ENCODE measurements around the gene CRYM. TPM values are rescaled to one million over a fixed set of nuclear protein-coding genes. Genes with fewer than 3 reads are reported as not detected.

The CRYM gene
- total RNA-seq, 1 experiment from 2014 or later, result 12.9 TPM

DNA sequence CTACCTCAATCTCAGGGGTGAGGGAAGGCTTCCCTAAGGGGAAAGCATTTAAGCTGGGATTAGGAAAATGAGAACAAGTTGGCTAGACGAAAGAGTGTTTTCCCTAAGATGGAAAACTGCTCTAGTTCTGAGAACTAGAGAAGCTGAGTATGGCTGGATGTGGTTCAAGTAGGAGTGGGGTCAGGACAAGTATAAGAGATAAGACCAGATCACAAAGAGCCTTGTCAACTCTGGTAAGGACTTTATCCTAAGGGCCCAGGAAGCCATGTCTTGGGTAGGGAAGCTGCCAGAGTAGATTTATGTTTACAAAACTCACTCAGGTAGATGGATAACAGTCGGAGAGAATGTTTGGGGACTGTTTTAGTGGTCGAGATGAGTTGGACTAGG is 42.9 kb downstream of the CRYM start:
- H3K27me3 Mint-ChIP-seq (ENCODE audit: low read depth), result no peaks in the 10 kb centered on the region
- H3K36me3 Mint-ChIP-seq, result no peaks in the 10 kb centered on the region
- POLR2A ChIA-PET, result no interaction called here
- no peak for TF ChIP-seq ZNF423 (CRISPR knock-in tag; IDR thresholded peaks at IDR 0.05)
- TF ChIP-seq, protein P1, sequence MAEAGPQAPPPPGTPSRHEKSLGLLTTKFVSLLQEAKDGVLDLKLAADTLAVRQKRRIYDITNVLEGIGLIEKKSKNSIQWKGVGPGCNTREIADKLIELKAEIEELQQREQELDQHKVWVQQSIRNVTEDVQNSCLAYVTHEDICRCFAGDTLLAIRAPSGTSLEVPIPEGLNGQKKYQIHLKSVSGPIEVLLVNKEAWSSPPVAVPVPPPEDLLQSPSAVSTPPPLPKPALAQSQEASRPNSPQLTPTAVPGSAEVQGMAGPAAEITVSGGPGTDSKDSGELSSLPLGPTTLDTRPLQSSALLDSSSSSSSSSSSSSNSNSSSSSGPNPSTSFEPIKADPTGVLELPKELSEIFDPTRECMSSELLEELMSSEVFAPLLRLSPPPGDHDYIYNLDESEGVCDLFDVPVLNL (CRISPR knock-in tag; IDR thresholded peaks at IDR 0.05; ENCODE audit: borderline replicate concordance, low read depth), result no peak
- no peak overlapping the region for H3K27ac Mint-ChIP-seq
- ATAC-seq (no peak), DNase-seq (ENCODE audit: low spot score) (no peak)
- no peaks in the 10 kb centered on the region for H3K9me3 Mint-ChIP-seq
- no peaks in the 10 kb centered on the region for H3K4me1 Mint-ChIP-seq
- CTCF ChIA-PET, result interaction anchor here (0.8 kb wide), 1 partner anchor 47 kb away, joined by 3 read pairs; no protein-coding TSS in a partner anchor
- no peak overlapping the region for H3K4me3 Mint-ChIP-seq

DNA sequence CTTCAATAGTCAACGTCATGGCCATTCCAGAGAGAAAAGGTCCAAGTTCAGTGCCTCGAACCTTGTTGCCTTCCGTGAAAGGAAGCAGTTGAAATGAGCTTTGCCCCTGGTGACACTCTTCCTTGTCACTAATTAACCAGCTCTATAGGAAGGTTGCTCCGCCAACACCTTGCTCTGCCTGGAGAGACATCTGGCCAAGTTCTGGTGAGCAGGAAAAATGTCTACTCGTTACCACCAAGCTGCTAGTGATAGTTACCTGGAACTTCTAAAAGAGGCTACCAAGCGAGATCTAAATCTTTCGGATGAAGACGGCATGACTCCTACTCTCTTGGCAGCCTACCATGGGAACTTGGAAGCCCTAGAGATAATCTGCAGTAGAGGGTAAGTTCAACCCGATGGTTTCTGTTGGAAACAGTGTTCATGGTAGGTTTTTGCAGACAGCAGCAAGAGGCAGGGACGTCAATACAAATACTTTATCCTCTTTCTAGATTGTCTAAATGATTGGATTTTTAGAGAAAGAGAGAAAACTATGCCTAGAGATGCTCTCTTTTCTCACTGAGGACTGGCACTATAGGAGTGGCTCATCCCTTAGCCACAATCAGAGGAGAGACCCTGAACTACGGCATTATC is 44.5 kb downstream of the CRYM start, which contains the start of gene ANKS4B:
ANKS4B (plus strand) TSS at position 179 of the 630 bp plus-strand sequence; CDS start at position 218, 39 bp downstream.
- Mint-ChIP-seq H3K36me3 (no peaks in the 10 kb centered on the region), H3K27ac (no peak within 1 kb of the TSS), H3K4me3 (no peak within 1 kb of the TSS), H3K27me3 (ENCODE audit: low read depth) (no peaks in the 10 kb centered on the region; the same call in 1 of the 2 replicates), H3K9me3 (no peaks in the 10 kb centered on the region), H3K4me1 (no peaks in the 10 kb centered on the region)
- POLR2A ChIA-PET, result no interaction called here
- DNase-seq (ENCODE audit: low spot score) (no peak), ATAC-seq (no peak)
- TF ChIP-seq, protein P2, sequence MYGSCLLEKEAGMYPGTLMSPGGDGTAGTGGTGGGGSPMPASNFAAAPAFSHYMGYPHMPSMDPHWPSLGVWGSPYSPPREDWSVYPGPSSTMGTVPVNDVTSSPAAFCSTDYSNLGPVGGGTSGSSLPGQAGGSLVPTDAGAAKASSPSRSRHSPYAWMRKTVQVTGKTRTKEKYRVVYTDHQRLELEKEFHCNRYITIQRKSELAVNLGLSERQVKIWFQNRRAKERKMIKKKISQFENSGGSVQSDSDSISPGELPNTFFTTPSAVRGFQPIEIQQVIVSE (CRISPR knock-in tag; IDR thresholded peaks at IDR 0.05; ENCODE audit: borderline replicate concordance), result no peak
- peak; percentile 68 for TF ChIP-seq GABPB1 (CRISPR knock-in tag; IDR thresholded peaks at IDR 0.05)
- CTCF ChIA-PET, result interaction anchor here (1.5 kb wide), 1 partner anchor 45 kb away, joined by 4 read pairs; no protein-coding TSS in a partner anchor

DNA sequence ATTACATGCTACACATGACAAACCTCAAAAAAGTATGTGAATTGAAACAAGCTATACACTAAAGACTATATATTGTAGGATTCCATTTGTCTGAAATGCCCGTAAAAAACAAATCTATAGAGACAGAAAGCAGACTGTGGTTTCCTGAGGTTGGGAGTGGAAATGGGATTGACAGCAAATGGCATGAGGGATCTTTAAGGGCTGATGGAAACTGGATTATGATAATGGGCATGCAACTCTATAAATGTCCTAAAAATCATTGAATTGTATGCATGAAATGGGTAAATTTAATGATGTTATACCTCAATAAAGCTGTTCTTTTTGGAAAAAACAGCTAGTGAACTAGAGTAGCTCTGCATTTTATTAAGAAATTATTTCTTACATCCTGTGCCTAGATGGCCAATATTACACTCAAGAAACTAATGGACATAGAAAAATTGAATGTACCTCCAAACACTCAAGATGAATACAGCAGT is 45.0 kb downstream of the CRYM start:
- Mint-ChIP-seq H3K27ac (no peak overlapping the region), H3K4me3 (no peak overlapping the region), H3K9me3 (no peaks in the 10 kb centered on the region), H3K27me3 (ENCODE audit: low read depth) (no peaks in the 10 kb centered on the region; the same call in 1 of the 2 replicates), H3K4me1 (peaks cover under 1% of the 10 kb centered on the region), H3K36me3 (no peaks in the 10 kb centered on the region)
- DNase-seq (ENCODE audit: low spot score) (no peak), ATAC-seq (no peak)
- ChIA-PET CTCF (interaction anchor here (1.5 kb wide), 1 partner anchor 44 kb away, joined by 4 read pairs; no protein-coding TSS in a partner anchor), POLR2A (no interaction called here)
- TF ChIP-seq, protein P3, sequence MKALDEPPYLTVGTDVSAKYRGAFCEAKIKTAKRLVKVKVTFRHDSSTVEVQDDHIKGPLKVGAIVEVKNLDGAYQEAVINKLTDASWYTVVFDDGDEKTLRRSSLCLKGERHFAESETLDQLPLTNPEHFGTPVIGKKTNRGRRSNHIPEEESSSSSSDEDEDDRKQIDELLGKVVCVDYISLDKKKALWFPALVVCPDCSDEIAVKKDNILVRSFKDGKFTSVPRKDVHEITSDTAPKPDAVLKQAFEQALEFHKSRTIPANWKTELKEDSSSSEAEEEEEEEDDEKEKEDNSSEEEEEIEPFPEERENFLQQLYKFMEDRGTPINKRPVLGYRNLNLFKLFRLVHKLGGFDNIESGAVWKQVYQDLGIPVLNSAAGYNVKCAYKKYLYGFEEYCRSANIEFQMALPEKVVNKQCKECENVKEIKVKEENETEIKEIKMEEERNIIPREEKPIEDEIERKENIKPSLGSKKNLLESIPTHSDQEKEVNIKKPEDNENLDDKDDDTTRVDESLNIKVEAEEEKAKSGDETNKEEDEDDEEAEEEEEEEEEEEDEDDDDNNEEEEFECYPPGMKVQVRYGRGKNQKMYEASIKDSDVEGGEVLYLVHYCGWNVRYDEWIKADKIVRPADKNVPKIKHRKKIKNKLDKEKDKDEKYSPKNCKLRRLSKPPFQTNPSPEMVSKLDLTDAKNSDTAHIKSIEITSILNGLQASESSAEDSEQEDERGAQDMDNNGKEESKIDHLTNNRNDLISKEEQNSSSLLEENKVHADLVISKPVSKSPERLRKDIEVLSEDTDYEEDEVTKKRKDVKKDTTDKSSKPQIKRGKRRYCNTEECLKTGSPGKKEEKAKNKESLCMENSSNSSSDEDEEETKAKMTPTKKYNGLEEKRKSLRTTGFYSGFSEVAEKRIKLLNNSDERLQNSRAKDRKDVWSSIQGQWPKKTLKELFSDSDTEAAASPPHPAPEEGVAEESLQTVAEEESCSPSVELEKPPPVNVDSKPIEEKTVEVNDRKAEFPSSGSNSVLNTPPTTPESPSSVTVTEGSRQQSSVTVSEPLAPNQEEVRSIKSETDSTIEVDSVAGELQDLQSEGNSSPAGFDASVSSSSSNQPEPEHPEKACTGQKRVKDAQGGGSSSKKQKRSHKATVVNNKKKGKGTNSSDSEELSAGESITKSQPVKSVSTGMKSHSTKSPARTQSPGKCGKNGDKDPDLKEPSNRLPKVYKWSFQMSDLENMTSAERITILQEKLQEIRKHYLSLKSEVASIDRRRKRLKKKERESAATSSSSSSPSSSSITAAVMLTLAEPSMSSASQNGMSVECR (CRISPR knock-in tag; IDR thresholded peaks at IDR 0.05; ENCODE audit: borderline replicate concordance), result no peak
- TF ChIP-seq, protein P4, sequence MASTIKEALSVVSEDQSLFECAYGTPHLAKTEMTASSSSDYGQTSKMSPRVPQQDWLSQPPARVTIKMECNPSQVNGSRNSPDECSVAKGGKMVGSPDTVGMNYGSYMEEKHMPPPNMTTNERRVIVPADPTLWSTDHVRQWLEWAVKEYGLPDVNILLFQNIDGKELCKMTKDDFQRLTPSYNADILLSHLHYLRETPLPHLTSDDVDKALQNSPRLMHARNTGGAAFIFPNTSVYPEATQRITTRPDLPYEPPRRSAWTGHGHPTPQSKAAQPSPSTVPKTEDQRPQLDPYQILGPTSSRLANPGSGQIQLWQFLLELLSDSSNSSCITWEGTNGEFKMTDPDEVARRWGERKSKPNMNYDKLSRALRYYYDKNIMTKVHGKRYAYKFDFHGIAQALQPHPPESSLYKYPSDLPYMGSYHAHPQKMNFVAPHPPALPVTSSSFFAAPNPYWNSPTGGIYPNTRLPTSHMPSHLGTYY (CRISPR knock-in tag; IDR thresholded peaks at IDR 0.05), result no peak
- TF ChIP-seq SP1 (CRISPR knock-in tag; conservative IDR thresholded peaks at IDR 0.05) (no peak), ZNF671 (CRISPR knock-in tag; IDR thresholded peaks at IDR 0.05) (no peak), CBFB (CRISPR knock-in tag; IDR thresholded peaks at IDR 0.05; ENCODE audit: low read depth) (no peak), JUN (CRISPR knock-in tag; IDR thresholded peaks at IDR 0.05) (no peak), FOXJ3 (CRISPR knock-in tag; IDR thresholded peaks at IDR 0.05; ENCODE audit: borderline replicate concordance) (no peak), MXD4 (CRISPR knock-in tag; IDR thresholded peaks at IDR 0.05; ENCODE audit: borderline replicate concordance) (no peak), ZNF138 (CRISPR knock-in tag; conservative IDR thresholded peaks at IDR 0.05) (no peak), NFATC4 (CRISPR knock-in tag; IDR thresholded peaks at IDR 0.05) (no peak), TCF7 (CRISPR knock-in tag; IDR thresholded peaks at IDR 0.05; ENCODE audit: low read depth) (no peak)
- TF ChIP-seq, protein P5, sequence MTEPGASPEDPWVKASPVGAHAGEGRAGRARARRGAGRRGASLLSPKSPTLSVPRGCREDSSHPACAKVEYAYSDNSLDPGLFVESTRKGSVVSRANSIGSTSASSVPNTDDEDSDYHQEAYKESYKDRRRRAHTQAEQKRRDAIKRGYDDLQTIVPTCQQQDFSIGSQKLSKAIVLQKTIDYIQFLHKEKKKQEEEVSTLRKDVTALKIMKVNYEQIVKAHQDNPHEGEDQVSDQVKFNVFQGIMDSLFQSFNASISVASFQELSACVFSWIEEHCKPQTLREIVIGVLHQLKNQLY (CRISPR knock-in tag; IDR thresholded peaks at IDR 0.05), result no peak
- TF ChIP-seq, protein P6, sequence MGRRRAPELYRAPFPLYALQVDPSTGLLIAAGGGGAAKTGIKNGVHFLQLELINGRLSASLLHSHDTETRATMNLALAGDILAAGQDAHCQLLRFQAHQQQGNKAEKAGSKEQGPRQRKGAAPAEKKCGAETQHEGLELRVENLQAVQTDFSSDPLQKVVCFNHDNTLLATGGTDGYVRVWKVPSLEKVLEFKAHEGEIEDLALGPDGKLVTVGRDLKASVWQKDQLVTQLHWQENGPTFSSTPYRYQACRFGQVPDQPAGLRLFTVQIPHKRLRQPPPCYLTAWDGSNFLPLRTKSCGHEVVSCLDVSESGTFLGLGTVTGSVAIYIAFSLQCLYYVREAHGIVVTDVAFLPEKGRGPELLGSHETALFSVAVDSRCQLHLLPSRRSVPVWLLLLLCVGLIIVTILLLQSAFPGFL (CRISPR knock-in tag; IDR thresholded peaks at IDR 0.05; ENCODE audit: borderline replicate concordance), result no peak
- TF ChIP-seq, protein P7, sequence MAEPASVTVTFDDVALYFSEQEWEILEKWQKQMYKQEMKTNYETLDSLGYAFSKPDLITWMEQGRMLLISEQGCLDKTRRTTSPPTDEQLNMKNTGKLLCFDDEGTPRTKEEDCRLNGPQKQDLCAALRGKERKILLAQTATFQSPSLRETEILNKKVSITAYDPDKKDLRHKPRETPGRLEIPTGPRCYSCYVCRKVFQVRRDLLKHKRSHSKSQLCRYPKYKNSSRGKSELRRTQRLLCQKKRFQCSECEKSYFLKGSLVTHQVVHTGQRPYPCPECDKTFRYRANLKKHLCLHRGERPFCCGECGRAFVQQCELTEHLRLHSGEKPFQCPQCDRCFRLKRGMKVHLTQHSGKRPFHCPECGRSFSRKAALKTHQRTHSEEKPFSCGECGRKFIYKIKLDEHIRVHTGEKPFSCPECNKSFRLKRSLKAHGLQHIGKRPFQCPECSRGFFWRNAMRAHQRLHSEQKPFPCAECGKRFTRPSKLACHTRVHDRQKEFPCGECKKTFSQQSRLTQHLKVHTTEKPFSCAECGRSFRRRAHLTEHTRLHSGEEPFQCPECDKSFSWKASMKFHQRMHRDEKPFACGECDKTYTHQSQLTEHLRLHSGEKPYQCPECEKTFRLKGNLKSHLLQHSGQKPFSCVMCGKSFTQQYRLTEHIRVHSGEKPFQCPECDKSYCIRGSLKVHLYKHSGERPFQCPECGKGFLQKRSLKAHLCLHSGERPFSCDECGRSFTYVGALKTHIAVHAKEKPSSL (CRISPR knock-in tag; conservative IDR thresholded peaks at IDR 0.05), result no peak

Data from WTC11 (cell line).